Forelimb muscle (tissue), 1 donor: Measurements from ENCODE around the gene SLC6A19. TPM values are rescaled to one million over a fixed set of nuclear protein-coding genes. Genes with fewer than 3 reads are reported as not detected.
"Not testable (repeated sequence)": the region's sequence is repeated elsewhere in the genome, so short reads cannot be mapped to it uniquely, and the experiment has no call there.

Experiments used
- DNase-seq: peaks from one replicate; pipeline ENCODE4 v3.0.0-alpha.2; 2013; ENCODE audit warnings: low read depth
- polyA plus RNA-seq: library from polyadenylated mRNA; unstranded; fragments of 120-200 nt; gene quantifications from one replicate; pipeline ENCODE4 v1.2.1, GENCODE V29; 2013; ENCODE audit not compliant: insufficient read length

Gene SLC6A19
- not detected for polyA plus RNA-seq

GRCh38 chr5:1201327-1202025 lies at the start of gene SLC6A19:
Gene SLC6A19, plus strand, starts transcription at chr5:1201595. Its CDS starts 56 bp downstream, at chr5:1201651.
- DNase-seq: no peak

DNA sequence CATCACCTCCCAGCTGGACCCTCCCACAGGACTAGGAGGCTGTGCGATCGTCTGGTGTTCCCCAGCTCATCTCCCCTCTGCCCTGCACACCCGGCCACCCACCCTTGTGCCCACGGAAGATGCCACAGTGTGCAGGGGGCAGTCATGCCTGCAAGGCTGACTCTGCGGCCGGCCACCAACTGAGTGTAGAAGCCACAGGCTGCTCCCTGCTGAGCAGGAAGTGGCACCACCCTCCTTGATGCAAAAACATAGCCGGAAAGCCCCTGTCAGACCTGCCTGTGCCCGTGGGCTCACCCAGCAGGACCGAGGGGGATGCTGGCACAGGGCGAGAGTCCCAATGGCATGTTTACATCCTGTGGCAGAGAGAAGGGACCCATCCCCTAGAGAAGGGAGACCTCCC lies 49.2 kb upstream of the SLC6A19 start:
- DNase-seq: no peak

DNA sequence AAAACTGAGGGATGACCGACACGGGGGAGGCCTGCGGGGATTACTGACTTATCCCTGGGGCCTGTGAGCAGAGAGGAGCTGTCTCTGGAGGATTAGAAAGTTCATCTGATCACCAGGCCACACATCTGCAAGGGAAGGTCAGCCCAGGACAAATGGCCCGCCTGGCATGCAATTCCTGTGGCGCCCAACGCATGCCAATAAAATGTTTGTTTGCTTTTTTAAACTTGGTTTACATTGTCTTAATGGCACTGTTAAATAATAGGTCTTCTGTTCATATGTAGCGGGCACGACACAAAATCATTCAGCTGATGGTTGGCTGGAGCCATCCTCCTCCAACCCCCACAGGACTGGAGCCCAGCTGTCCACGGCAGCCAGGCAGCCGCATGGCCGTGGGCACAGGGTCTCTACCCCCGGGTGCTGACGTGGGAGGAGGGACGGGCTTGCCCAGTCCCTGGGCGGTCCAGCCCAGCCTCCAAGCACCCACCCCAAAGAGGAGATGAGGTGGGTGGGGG lies 48.6 kb upstream of the SLC6A19 start:
- DNase-seq: no peak

DNA sequence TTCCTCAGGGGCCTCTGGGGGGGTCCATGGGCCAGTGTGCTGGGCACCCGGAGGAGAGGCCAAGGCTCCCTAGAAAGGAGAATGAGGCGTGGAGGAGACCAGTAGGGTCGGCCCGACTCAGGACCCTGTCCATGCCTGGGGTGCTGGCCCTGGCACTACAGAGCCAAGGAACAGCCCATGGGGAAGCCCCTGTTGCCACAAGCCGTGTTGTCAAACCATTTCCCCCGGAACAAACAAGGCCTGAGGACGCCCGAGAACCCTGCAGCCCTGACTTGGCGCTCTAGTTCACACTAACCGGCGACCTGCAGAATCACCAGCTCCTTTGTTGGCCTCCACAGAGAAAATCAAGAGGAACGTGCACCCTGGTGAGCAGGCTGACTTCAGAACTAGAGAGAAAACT lies 48.0 kb upstream of the SLC6A19 start:
- DNase-seq: no peak

DNA sequence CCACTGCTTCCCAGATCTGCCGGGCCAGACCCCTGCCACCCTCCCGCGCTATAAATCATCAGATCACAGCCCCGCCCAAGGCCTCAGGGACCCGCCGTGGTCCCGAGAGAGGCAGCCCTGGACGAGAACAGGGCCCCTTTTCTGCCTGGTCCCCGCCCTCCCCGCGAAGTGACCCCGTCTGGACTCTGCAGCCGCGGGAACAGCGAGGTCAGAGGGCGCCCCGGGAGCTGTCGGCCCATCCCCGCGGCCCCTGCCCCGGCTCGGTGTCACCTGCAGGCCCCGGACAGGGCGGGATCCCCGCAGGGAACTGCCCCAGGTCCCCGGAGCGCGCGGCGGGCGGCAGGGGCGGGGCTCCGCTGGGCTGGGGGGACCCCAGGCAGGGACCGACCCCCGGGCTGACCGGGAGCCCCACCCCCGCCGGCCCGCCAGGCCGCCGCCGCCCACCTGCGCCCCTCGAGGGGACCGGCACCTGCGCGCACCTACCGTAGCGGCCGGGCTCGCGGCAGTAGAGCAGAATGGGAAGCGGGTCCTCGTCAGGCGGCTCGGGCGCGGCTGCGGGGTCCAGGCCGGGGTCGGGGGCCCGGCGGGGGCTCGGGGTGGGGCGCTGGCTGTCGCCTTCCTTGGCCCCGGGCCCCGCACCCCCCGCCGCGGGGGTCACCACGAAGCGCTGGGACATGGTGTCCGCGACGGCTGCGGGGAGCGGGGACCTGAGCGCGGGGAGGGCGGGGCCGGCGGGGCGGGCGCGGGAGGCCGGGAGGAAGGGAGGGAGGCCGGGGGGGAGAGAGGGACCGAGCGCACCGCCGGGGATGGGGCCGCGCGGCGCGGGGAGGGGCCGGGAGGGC lies 46.0 kb upstream of the SLC6A19 start:
- no peak for DNase-seq

- no peak for DNase-seq
Measured at GRCh38 chr5:1156033-1156753, 45.2 kb upstream of the SLC6A19 start.

DNA sequence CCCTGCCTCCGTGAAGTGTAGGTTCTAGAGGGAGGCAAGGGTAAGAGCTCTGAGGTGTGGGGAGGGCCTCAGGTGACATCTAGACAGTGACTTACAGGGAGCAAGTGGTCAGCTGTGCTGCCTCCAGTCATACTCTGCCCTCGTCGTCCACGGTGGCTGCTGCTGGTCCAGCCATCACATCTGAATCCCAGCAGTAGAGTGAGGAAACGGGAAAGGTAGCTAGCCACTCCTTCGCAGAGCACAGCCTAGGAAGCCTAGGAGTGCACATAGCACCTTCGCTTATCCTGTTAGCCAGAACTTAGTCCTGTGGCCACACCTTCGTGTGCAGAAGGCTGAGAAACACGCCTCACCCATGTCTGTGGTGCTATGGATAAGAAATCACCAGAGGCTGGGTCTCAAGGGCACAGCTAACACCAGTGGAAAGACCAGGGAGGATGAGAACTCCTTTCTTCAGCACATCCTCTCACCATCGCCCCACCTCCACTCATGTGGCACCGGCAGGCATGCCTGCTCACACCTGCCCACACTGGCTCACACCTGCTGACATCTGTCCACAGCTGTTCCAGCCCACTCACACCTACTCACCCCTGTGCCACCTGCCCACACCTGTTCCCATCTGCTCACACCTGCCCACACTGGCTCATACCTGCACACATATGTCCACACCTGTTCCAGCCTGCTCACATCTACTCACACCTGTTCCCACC lies 44.5 kb upstream of the SLC6A19 start:
- DNase-seq: no peak

GRCh38 chr5:1157461-1157986 lies 43.9 kb upstream of the SLC6A19 start:
- not testable (repeated sequence) for DNase-seq

DNA sequence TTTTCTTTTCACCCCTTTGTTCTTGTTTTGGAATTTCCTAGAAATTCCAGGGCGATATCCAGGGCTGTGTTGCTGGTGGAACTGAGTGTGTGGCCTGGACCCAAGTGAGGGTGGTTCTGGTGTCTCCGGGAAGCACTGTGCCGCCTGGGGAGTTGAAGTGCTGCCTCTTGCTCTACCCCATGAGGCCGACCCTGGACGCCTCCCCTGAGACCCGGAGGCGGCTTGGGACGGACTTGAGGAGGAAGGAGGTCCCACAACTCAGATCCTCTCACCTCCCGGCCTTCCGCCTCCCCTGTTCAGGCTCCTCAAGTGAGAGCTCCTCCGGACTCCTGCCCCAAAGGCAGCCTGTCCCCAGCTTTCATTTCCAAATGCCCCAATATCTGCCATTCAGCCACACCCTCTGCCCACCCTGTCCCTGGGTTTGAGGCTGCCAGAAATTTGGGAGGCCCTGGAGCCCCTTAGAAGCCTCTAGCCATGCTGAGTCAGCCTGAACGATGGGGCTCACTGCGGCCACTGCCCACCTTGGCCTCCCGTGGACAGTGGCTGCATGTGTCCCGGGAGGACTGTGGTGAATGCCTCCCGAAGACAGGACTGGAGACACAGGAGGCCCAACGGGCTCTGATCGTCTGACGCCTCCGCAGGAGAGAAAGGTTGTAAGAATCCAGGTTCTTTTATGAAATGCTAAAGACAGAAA lies 42.6 kb upstream of the SLC6A19 start:
- DNase-seq: no peak

DNA sequence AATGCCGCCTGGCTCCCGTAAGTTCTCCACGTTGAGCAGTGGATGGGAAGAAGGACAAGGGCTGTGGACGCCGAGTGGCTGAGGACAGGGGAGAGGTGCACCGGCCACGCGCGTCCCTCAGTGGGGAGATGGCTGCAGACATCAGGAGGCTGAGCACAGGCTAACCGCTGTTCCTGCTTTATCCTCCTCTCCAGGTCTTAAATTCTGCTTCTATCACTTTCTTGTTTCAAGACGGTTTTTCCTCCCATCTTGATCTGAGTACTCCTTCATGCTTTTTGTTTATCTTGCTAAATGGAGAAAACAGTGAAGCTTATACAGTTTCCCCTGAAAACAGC lies 42.1 kb upstream of the SLC6A19 start:
- DNase-seq: no peak

DNA sequence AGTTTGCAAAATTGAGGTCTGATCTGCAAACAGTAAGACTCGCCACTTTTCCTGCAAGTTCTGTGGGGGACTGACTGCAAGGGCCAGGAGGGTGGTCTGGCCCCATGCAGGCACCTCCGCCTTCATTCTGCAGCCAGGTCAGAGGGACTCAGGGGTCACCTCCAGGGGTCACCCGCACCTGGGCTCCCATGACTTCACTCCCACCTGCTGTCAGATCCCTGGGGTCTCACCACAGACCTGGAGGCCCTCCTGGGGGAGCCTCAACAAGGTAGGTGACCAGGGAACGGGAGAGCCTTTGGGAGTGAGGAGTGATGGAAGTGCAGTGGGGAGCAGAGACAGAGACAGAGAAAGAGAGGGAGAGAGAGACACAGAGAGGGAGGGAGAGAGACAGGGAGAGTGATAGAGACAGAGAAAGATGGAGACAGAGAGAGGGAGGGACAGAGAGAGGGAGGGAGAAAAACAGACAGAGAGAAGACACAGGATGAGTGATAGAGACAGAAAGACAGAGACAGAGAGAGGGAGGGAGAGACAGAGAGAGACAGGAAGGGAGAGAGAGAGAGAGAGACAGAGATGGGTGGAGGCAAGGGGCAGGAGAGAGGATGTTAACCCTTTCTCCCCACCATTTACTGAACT lies 41.5 kb upstream of the SLC6A19 start:
- no peak for DNase-seq

GRCh38 chr5:1161108-1161832 lies 40.1 kb upstream of the SLC6A19 start:
- no peak for DNase-seq

DNA sequence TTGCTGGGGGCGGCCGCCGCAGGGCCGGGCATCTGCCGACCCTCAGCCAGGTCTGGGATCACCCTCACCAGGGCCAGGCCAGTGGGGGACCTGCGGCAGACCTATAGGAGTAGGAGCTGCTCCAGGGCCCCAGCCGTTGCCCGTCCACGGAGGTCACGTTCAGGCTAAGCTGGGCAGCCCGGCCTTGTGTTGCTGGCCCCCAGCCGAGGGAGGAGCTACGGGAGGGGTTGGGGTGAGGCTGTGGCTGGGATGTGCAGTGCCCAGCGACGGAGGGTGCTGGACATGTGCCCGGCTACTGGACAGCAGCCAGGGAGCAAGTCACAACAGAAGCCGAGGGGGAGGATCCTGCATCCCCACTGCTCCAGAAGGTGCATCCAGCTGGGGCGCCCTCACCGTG lies 39.6 kb upstream of the SLC6A19 start:
- DNase-seq: no peak

- no peak for DNase-seq
Measured at GRCh38 chr5:1162276-1162675, 39.1 kb upstream of the SLC6A19 start.

GRCh38 chr5:1162751-1163150 lies 38.6 kb upstream of the SLC6A19 start:
- DNase-seq: no peak

DNA sequence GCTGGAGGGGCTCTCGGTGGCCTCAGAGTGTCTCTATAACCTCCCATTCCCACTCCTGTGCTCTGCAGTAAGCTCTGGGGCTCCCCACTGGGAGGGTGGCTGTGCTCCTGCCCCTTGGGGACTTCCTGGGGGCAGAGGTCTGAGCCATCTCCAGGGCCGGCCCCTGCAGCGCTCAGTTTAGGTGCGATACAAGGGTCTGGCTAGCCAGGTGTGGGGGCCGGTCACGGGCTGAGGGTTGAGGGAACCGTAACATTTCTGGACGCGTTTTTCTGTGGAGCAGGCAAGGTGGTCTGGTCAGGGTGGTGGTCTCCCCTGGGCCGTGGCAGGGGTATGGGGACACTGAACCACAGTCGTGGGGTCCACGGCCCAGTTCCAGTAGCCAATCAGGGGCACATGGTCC lies 38.0 kb upstream of the SLC6A19 start:
- no peak for DNase-seq

DNA sequence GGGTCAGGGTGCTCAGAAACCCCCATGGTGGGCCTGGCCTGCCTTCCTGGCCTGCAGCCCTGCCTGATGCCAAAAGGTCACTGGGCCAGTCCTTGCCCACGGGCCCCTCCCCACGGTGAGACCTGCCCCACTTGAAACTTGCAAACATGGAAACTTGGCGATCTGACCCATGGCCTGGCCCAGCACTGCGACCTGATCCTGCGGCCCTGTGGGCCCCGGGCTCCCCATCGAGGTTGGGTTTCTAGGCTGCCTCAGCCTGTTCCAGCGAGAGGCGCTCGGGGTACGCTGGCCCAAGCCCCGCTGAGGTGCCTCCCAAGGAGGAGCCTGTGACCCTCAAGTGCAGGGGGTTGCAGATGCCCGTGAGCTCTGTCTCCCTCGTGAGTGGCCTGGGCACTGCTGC lies 37.5 kb upstream of the SLC6A19 start:
- no peak for DNase-seq

DNA sequence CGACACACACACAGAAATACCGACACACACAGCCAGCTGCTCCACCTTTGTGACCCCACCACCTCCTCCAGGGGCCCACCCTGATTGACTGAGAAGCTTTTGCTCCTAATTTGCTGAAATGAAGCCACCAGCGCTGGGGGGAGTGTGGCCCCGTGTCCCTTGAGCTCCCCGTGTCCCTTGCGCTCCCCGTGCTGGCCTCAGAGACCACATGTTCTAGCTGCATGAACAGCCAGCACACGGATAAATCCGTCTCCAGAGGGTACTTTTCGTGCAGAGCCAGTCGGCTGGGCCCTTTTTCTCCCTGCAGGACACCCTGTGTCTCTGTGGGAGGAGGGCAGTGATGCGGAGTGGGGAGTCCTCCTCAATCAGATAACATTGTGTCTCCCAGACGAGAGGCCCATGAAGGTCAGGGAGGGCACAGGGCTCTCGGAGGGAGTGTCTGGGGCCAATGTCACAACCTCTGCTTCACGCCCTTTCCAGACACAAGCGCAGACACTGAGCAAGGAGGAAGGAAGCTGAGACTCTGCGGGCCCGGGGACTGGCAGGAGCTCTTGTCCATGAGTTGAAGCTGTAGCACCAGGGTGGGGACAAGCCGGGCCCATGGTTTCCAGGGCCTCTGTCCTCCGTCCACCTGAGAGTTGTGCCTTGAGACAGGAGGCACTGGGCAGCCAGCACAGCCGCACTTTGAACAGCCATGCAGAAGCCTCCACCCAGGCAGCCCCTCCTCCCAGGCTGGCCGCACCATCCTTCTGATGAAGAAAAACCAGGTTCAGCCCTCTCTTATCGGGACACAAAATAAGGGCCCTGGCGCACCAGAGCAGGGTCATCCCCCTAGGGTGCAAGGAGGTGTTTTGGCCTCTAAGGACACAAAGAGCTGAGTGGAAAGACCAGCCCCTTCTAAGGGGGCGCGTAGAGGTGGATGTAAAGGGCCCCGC lies 36.4 kb upstream of the SLC6A19 start:
- no peak for DNase-seq

GRCh38 chr5:1165864-1166263 lies 35.5 kb upstream of the SLC6A19 start:
- no peak for DNase-seq
